GM08714 (cell line): ENCODE measurements around the gene ST3GAL2.
"Not testable (repeated sequence)": the region's sequence is repeated elsewhere in the genome, so short reads cannot be mapped to it uniquely, and the experiment has no call there.

ENCODE experiments used
- H3K4me3 ChIP-seq: fragments of 200-500 bp; sonication (Bioruptor generic); 2 replicates; pipeline ENCODE4 v1.5.1; 2014; ENCODE audit warnings: mild to moderate bottlenecking, low read length, inconsistent platforms
- ZNF274 ChIP-seq: IDR thresholded peaks from 2 replicates; pipeline ENCODE4 v1.6.1; 2012; ENCODE audit warnings: mild to moderate bottlenecking, low read depth, low read length

Gene ST3GAL2

DNA sequence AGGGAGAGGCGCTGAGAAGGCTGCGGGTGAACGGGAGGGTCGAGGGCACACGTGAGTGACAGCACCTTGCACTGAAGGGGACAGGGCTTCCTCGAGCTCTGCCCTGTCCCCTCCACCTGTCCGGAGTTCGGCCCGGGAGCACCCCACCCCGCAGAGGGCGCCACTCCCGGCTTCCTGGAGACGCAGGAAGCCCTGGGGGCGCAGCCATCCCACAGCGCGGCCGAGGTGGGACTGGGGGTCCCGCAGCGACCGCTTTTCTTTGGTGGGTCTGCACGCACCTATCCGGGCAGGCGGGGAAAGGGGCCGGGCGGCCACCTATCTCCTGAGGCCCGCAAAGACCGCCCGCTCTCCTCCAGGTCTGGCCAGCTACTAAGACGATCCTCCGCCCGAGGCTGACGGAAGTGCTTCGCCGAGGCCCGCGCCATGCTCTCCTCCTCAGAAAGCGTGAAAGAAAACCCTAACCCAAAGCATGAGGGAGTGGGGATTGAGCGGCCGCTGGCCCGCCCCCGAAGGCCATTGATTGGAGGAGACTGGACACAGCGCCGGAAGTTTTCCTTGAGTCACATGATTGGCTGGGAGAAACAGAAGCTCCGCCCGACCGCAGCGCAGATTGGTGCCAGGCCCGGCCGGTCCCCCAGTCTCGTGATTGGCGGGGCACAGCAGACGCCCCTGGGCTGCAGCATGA, 57.8 kb downstream of the ST3GAL2 start:
- peak overlapping the region; percentile 92 for H3K4me3 ChIP-seq
- TF ChIP-seq ZNF274 = no peak

GRCh38 chr16:70380248-70380918, 58.5 kb downstream of the ST3GAL2 start:
- H3K4me3 ChIP-seq = peak overlapping the region; percentile 92
- no peak for TF ChIP-seq ZNF274

- no peak overlapping the region; the same call in 1 of the 2 replicates for H3K4me3 ChIP-seq
- no peak for TF ChIP-seq ZNF274
Measured at GRCh38 chr16:70378869-70379493, 59.9 kb downstream of the ST3GAL2 start.

- no peak for TF ChIP-seq ZNF274
Measured at GRCh38 chr16:70377782-70378181, 61.1 kb downstream of the ST3GAL2 start.

GRCh38 chr16:70375636-70376611, 63.0 kb downstream of the ST3GAL2 start:
- no peak overlapping the region for H3K4me3 ChIP-seq
- TF ChIP-seq ZNF274 = no peak

More at GRCh38 chr16:70377782-70378181, 61.1 kb downstream of the ST3GAL2 start:
- H3K4me3 ChIP-seq = no peak overlapping the region

- H3K4me3 ChIP-seq = no peak overlapping the region
- no peak for TF ChIP-seq ZNF274
Measured at GRCh38 chr16:70374213-70374612, 64.7 kb downstream of the ST3GAL2 start.

DNA sequence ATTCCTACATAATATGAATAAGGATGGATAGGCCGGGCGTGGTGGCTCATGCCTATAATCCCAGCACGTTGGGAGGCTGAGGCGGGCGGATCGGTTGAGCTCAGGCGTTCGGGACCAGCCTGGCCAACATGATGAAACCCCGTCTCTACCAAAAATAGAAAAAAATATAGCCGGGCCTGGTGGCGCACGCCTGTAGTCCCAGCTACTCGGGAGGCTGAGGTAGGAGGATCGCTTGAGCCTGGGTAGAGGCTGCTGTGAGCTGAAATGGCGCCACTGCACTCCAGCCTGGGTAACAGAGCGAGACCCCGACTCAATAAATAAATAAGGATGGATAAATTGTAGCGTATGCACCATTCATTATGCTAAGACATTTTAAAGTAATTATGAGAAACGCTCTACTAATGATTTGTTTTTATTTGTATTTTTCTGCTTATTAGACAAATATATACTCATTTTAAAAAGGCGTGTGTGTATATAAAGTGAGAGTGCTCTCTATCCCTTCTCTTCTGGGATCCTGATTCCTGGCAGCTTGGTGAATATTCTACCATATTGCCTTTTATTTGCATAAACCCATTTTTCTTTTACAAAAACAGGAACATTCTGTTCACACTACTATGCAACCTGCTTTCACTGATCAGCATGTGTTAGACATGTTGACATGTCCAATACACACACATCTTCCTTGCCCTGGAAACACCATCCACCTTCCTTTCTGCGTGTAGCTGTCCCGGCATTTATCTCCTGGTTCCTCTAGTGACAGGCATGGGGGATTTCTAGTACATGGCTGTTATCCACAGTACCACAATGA, 65.8 kb downstream of the ST3GAL2 start:
- no peak for TF ChIP-seq ZNF274
- no peak overlapping the region for H3K4me3 ChIP-seq

- TF ChIP-seq ZNF274 = no peak
- H3K4me3 ChIP-seq = no peak overlapping the region
Measured at GRCh38 chr16:70370924-70371323, 68.0 kb downstream of the ST3GAL2 start.

GRCh38 chr16:70370145-70370544, 68.8 kb downstream of the ST3GAL2 start:
- H3K4me3 ChIP-seq = not testable (repeated sequence)

DNA sequence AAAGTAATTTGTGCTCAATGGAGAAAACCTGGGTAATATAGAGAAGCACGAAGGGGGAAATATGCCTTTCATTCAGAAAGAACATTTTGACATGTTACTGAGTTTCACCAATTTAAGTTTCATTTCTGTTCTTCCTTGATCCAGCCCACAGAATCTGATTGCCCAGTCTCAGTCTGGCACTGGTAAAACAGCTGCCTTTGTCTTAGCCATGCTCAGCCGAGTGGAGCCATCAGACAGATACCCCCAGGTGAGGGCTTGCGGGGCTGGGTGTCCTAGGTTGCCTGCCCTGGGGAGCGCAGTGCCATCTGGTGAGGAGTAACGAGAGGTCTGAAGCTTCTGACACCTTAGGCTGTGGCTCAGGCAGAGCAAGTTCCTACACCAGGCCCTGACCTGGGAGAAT, 74.5 kb downstream of the ST3GAL2 start:
- no peak overlapping the region for H3K4me3 ChIP-seq
- TF ChIP-seq ZNF274 = no peak

GRCh38 chr16:70359552-70359951, 79.3 kb downstream of the ST3GAL2 start:
- H3K4me3 ChIP-seq = no peak overlapping the region

DNA sequence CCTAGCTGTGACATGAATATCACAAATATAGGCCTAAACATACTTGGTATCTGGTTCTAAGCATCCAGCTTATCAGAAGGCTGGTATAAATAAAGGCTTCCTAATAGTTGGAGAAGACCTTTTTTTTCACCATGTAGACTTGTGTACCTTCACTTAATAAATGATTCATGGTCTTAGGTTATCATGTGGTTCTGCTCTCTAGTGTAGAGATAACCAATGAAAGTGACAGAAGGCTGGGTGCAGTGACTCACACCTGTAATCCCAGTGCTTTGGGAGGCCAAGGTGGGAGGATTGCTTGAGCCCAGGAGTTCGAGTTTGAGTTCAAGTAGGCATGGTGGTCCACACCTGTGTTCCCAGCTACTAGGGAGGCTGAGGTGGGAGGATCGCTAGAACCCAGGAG, 89.1 kb downstream of the ST3GAL2 start:
- no peak for TF ChIP-seq ZNF274
- no peak overlapping the region for H3K4me3 ChIP-seq

More at GRCh38 chr16:70359552-70359951, 79.3 kb downstream of the ST3GAL2 start:
- no peak for TF ChIP-seq ZNF274

DNA sequence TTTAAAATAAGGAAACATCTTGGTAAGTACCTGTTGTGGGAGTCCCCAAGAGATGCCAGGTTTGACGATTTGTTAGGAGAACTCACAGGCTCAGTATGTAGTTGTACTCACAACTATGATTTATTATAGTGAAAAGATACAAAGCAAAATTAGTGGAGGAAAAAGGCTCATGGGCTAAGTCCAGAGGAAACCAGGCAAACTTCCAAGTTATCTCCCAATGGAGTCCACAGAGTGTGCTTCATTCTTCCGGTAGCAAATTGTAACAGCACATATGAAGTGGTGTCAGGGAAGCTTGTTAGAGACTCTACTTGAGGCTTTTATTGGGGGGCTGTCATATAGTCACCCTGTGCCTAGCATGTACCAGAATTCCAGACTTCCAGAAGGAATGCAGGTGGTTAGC, 89.9 kb downstream of the ST3GAL2 start:
- no peak overlapping the region for H3K4me3 ChIP-seq
- no peak for TF ChIP-seq ZNF274

DNA sequence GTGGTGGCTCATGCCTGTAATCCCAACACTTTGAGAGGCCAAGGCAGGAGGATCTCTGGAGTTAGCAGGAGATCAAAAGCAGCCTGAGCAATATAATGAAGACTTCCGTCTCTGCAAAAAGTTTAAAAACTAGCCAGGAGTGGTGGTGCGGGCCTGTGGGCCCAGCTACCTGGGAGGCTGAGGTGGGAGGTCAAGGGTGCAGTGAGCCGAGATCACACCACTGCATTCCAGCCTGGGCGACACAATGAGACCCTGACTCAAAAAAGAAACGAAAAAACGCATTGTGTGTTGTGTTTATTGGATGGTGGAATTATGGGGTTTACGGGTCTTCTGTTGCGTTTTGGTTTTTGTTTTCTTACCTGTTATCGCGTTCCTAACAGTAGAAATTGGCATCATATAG, 93.1 kb downstream of the ST3GAL2 start:
- no peak for TF ChIP-seq ZNF274

More for the DNA sequence above, 93.1 kb downstream of the ST3GAL2 start:
- H3K4me3 ChIP-seq = peak overlapping the region; percentile 69
